ENCODE results near the gene FSTL3.

DNA sequence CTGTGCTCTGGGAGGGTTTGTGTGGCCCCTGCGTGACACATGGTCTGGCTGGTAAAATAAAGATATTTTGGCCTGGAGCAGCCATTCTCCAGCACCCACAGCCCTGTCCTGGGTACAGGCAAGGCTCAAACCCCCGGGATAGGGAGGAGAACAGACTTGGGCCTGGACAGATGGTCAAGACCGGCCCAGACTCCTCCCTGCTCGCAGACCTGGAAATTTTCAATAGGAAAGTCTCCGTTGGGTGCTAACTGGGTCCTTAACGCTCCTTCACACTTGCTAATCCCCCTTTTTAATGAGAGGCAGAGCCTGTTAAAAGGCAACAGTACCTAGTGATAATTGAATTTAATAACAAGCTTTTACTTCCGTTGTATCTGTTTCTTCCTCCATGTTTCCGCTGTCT, 35.1 kb downstream of the FSTL3 start:
- TF ChIP-seq POLR2A (IDR thresholded peaks at IDR 0.05; ENCODE audit: low read depth, low read length) = no peak
- no peak for TF ChIP-seq POLR2AphosphoS5 (IDR thresholded peaks at IDR 0.05; ENCODE audit: low read depth, low read length)
- TF ChIP-seq TAF1 (IDR thresholded peaks at IDR 0.05; ENCODE audit: low read depth, low read length) = no peak
- TF ChIP-seq SPI1 (IDR thresholded peaks at IDR 0.05; ENCODE audit: low read depth, low read length) = no peak
- TF ChIP-seq PAX5 (IDR thresholded peaks at IDR 0.05; ENCODE audit: insufficient read depth, low read length, severe bottlenecking) = no peak
- TF ChIP-seq POU2F2 (IDR thresholded peaks at IDR 0.05; ENCODE audit: low read depth, low read length) = no peak
